ENCODE results near the gene OSER1.

- TF ChIP-seq CTCF (IDR thresholded peaks at IDR 0.05) = no peak
- no peak for TF ChIP-seq POLR2A (IDR thresholded peaks at IDR 0.05)
Measured at GRCh38 chr20:44235702-44236101, 25.1 kb upstream of the OSER1 start.
